ENCODE measurements around the gene GCNA. TPM values are rescaled to one million over a fixed set of nuclear protein-coding genes. Genes with fewer than 3 reads are reported as not detected.
"Not testable (repeated sequence)": the region's sequence is repeated elsewhere in the genome, so short reads cannot be mapped to it uniquely, and the experiment has no call there.

Gene GCNA
- total RNA-seq, 4 donors from 2014 or later: 0.89 to 2.6 (median 1.6) TPM

DNA sequence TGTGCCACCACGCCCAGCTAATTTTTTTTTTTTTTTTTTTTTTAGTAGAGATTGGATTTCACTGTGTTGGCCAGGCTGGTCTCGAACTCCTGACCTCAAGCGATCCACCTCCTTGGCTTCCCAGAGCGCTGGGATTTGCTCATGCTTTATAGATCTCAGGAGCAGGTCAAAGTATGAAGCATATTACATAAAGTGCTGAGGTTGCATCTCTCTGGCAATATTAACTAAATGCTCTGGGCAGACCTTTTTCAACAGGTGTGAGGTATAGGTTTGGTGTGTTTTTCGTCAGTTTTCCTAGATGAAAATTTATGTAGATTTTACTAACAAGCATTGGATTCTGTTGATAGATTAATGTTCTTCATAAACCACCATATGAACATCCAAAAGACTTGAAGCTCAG lies 19.3 kb upstream of the GCNA start:
- WGBS, 2 donors (ENCODE audit: low coverage in 1 of 2): 83 to 100% methylated on average over 1 to 4 of the region's 5 CpGs

DNA sequence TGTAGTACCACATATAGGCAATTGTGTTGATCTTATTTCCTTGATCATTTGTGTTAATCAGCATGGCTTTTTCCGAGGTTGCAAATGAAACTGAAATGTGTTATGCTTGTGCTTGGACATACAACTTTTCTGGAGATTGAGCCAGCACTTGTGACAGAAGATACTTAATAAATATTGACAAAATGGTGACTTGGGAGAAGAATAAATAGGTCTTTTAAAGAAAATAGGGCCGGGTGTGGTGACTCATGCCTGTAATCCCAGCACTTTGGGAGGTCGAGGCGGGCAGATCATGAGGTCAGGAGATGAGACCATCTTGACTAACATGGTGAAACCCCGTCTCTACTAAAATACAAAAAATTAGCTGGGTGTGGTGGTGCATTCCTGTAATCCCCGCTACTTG lies 18.5 kb upstream of the GCNA start:
- H3K27me3 ChIP-seq, H3K4me3 ChIP-seq, H3K9me3 ChIP-seq, ATAC-seq, H3K4me1 ChIP-seq, H3K27ac ChIP-seq: not testable (repeated sequence)
- H3K36me3 ChIP-seq: peaks cover 0 to 99% of the 10 kb centered on the region in 2 donors
- WGBS, 2 donors (ENCODE audit: low coverage in 1 of 2): 69 to 80% methylated on average over 4 of the region's 6 CpGs

More for the DNA sequence above, 19.3 kb upstream of the GCNA start:
- Histone ChIP-seq H3K9me3 (no peaks in the 10 kb centered on the region), H3K36me3 (peaks cover 0 to 97% of the 10 kb centered on the region in 2 donors), H3K27me3 (no peaks in the 10 kb centered on the region), H3K4me3 (no peak overlapping the region), H3K27ac (no peak overlapping the region), H3K4me1 (no peaks in the 10 kb centered on the region)
- TF ChIP-seq EP300 (IDR thresholded peaks at IDR 0.05) (no peak), POLR2AphosphoS5 (IDR thresholded peaks at IDR 0.05) (no peak), POLR2A (IDR thresholded peaks at IDR 0.05) (no peak)
- TF ChIP-seq, protein P1, sequence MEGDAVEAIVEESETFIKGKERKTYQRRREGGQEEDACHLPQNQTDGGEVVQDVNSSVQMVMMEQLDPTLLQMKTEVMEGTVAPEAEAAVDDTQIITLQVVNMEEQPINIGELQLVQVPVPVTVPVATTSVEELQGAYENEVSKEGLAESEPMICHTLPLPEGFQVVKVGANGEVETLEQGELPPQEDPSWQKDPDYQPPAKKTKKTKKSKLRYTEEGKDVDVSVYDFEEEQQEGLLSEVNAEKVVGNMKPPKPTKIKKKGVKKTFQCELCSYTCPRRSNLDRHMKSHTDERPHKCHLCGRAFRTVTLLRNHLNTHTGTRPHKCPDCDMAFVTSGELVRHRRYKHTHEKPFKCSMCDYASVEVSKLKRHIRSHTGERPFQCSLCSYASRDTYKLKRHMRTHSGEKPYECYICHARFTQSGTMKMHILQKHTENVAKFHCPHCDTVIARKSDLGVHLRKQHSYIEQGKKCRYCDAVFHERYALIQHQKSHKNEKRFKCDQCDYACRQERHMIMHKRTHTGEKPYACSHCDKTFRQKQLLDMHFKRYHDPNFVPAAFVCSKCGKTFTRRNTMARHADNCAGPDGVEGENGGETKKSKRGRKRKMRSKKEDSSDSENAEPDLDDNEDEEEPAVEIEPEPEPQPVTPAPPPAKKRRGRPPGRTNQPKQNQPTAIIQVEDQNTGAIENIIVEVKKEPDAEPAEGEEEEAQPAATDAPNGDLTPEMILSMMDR (IDR thresholded peaks at IDR 0.05): no peak
- ATAC-seq: no peak

DNA sequence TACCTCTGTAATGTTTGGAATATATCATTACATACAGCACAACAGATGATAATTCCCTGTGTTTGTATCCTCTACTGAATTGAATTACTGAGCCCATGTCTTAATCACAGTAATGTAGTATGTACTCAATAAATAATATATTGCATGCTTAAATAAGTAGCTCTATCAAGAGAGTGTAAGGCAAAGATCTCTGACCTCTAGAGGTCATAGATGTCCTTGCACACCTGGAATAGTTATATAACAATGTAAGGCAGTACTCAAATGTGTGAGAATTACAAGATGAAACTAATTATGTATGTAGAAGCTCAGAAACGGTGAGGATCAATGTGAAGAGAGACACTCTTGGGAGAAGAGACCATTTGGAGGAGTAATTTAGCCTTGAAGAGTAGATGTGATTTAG lies 14.3 kb upstream of the GCNA start:
- Histone ChIP-seq H3K36me3 (peaks cover 0 to 100% of the 10 kb centered on the region in 2 donors), H3K27me3 (no peaks in the 10 kb centered on the region), H3K4me3 (no peak overlapping the region), H3K9me3 (no peaks in the 10 kb centered on the region), H3K27ac (no peak overlapping the region), H3K4me1 (peaks cover 0 to 8% (median 0%) of the 10 kb centered on the region in 3 donors)
- 57 to 60% methylated on average over 1 of the region's 1 CpG for WGBS, 2 donors (ENCODE audit: low coverage in 1 of 2)
- no peak for ATAC-seq
- TF ChIP-seq, protein P1 (IDR thresholded peaks at IDR 0.05): no peak
- TF ChIP-seq POLR2A (IDR thresholded peaks at IDR 0.05): no peak
- TF ChIP-seq POLR2AphosphoS5 (IDR thresholded peaks at IDR 0.05): no peak
- no peak for TF ChIP-seq EP300 (IDR thresholded peaks at IDR 0.05)

DNA sequence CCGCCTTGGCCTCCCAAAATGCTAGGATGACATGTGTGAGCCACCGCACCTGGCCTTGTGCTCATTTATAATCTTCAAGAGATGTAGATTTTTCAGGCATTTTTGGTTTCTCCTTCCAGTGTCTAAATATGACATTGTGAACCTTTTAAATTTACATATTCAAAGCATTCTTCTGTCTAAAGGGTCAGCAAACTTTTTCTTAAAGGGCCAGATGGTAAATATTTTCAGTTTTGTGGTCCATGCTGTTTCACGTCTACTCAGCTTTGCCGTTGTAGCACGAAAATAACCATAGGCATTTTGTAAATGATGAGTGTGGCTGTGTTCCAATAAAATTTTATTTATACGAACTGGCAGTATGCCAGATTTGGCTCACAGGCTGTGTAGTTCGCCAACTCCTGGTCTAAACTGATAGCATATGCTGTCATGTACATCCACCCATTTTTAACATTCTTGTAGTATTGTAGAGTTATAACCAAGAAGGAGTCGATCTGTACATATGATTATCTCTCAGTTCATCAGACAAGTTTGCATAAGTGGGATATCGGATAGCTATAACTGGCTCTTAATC lies 12.7 kb upstream of the GCNA start:
- no peaks in the 10 kb centered on the region for H3K27me3 ChIP-seq
- no peak overlapping the region for H3K27ac ChIP-seq
- H3K4me1 ChIP-seq: peaks cover 0 to 8% (median 0%) of the 10 kb centered on the region in 3 donors
- no peak overlapping the region for H3K4me3 ChIP-seq
- no peak for ATAC-seq
- no peak for TF ChIP-seq POLR2AphosphoS5 (IDR thresholded peaks at IDR 0.05)
- no peak for TF ChIP-seq EP300 (IDR thresholded peaks at IDR 0.05)
- TF ChIP-seq POLR2A (IDR thresholded peaks at IDR 0.05): no peak
- TF ChIP-seq, protein P1 (IDR thresholded peaks at IDR 0.05): no peak
- H3K9me3 ChIP-seq: no peaks in the 10 kb centered on the region
- WGBS, 2 donors (ENCODE audit: low coverage in 1 of 2): 42 to 60% methylated on average over 6 to 9 of the region's 9 CpGs
- H3K36me3 ChIP-seq: peaks cover 0 to 97% of the 10 kb centered on the region in 2 donors

DNA sequence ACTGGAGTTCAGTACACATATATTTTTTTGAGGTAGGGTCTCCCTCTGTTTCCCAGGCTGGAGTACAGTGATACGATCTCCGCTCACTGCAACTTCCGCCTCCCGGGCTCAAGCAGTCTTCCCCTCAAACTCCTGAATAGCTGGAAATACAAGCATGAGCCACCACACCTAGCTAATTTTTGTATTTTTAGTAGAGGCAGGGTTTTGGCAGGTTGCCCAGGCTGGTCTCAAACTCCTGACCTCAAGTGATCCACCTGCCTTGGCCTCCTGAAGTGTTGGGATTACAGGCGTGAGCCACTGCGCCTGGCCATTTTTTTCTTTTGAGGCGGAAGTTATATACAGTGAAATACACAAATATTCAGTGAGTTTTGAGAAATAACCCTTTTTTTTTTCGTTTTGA lies 6.8 kb upstream of the GCNA start:
- WGBS, 2 donors (ENCODE audit: low coverage in 1 of 2): 82 to 94% methylated on average over 4 to 6 of the region's 8 CpGs
- not testable (repeated sequence) for H3K27me3 ChIP-seq, H3K9me3 ChIP-seq, ATAC-seq, H3K27ac ChIP-seq, H3K4me1 ChIP-seq, H3K4me3 ChIP-seq
- H3K36me3 ChIP-seq: peaks cover 0 to 93% of the 10 kb centered on the region in 2 donors

DNA sequence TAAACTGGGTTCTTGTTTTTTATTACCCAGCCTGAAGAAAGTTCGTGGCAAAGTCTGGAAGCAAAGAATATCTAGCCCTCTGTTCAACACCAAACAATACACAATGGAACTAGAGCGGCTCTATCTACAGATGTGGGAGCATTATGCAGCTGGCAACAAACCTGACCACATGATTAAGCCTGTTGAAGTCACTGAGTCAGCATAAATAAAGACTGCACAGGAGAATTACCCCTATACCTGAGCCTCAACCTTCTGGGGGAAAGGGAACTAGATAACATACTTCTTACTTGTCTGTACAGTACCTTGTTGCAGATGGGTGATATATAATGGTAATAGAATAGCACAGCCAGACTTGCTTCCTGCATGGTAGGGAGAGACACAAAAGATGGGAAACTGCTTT lies 4.6 kb upstream of the GCNA start:
- peaks cover 0 to 76% of the 10 kb centered on the region in 2 donors for H3K36me3 ChIP-seq
- H3K4me1 ChIP-seq: no peaks in the 10 kb centered on the region
- no peaks in the 10 kb centered on the region for H3K27me3 ChIP-seq
- TF ChIP-seq POLR2A (IDR thresholded peaks at IDR 0.05): no peak
- TF ChIP-seq, protein P1 (IDR thresholded peaks at IDR 0.05): no peak
- no peak for TF ChIP-seq EP300 (IDR thresholded peaks at IDR 0.05)
- TF ChIP-seq POLR2AphosphoS5 (IDR thresholded peaks at IDR 0.05): no peak
- H3K9me3 ChIP-seq: no peaks in the 10 kb centered on the region
- 100% methylated on average over 1 of the region's 2 CpGs; no CpG with 5 or more reads in 1 of the 2 donors for WGBS, 2 donors (ENCODE audit: low coverage in 1 of 2)
- no peak overlapping the region for H3K27ac ChIP-seq
- ATAC-seq: no peak
- H3K4me3 ChIP-seq: no peak overlapping the region

All from gastroesophageal sphincter (tissue), 4 donors.